ENCODE measurements around the gene CCDC3.

The CCDC3 gene

DNA sequence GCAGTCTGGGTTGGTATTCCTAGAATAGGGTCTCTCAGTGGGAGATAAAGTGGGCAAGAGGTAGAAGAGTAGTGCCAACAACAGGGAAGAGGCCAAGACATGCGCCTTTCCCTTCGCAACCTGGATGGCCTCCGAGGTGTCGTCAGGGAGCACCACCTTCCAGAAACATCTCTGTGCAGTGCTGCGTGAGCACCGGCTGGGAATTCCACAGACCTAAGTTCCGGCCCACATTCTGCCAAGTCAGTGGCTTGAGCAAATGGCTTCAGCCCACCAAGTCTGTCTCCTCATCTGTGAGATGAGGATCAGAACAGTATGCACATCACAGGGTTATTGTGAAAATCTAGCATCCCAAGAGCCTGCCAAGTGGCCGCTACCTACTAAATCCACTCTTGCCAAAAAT lies 40.6 kb downstream of the CCDC3 start:
- no peak for DNase-seq

- no peak for DNase-seq
Measured at GRCh38 chr10:12960334-12960898, 41.1 kb downstream of the CCDC3 start.

GRCh38 chr10:12958546-12959110 lies 42.9 kb downstream of the CCDC3 start:
- DNase-seq, result no peak

GRCh38 chr10:12957081-12957480 lies 44.4 kb downstream of the CCDC3 start:
- no peak for DNase-seq

- DNase-seq, result no peak
Measured at GRCh38 chr10:12954866-12955265, 46.6 kb downstream of the CCDC3 start.

- no peak for DNase-seq
Measured at GRCh38 chr10:12950583-12951128, 50.9 kb downstream of the CCDC3 start.

DNA sequence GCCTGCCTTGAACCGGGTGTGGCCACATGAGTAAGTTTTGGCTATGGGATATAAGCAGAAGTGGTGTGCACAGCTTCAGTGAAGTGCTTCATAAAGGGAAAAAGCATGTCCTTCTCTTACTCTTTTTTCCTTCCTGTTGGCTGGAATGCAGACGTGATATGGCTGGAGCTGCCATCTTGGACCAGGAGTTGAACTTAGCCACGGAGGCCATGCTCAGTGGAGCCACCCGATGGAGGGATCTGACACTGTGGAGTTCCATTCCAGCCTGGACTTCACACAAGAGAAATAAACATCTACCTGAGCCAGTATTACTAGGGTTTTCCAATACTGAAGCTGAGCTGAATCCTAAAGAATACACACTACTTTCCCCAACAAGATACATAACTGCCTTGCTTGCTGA lies 52.3 kb downstream of the CCDC3 start:
- no peak for DNase-seq

- DNase-seq, result no peak
Measured at GRCh38 chr10:12947741-12948140, 53.8 kb downstream of the CCDC3 start.

GRCh38 chr10:12946372-12946771 lies 55.1 kb downstream of the CCDC3 start:
- no peak for DNase-seq

- DNase-seq, result no peak
Measured at GRCh38 chr10:12945690-12946359, 55.7 kb downstream of the CCDC3 start.

DNA sequence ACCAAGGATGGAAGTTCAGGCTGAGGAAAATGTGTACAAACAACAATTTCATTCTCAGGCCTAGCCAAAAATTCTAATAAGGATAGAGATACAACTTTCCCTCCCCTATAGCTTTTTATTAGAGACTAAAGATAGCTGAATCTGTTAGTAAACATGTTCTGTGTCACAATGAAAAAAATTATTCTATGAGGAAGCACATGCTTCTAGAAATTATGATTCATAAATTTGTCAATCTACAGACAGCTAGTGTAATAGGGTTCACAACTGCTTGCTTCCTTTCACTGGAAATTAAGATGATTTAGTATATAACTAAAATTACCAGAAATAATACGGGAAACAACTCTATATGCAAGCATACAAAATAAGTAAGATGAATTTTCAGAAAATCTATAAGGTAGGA lies 56.6 kb downstream of the CCDC3 start:
- DNase-seq, result no peak

GRCh38 chr10:12943425-12943824 lies 58.1 kb downstream of the CCDC3 start:
- DNase-seq, result no peak

GRCh38 chr10:12941966-12942365 lies 59.5 kb downstream of the CCDC3 start:
- DNase-seq, result no peak

- no peak for DNase-seq
Measured at GRCh38 chr10:12940791-12941190, 60.7 kb downstream of the CCDC3 start.

DNA sequence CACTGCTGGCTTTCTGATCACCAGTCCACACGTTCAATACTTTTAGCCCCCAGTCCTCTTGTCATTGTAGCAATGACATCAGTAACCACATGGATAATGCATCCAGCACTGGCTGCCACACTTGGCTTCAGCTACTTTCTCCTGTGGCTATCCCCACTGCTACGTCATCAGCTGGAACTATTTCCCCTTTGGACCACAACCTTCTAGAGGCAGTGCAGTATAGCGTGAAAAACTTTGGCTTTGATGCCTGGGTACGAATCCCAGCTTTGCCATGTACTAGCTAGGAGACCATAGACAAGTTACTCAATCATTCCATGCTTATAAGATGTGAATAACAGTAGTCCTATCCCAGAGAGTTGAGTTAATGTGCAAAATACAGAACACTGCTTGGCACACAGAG lies 63.2 kb downstream of the CCDC3 start:
- no peak for DNase-seq

GRCh38 chr10:12937527-12937926 lies 64.0 kb downstream of the CCDC3 start:
- no peak for DNase-seq

DNA sequence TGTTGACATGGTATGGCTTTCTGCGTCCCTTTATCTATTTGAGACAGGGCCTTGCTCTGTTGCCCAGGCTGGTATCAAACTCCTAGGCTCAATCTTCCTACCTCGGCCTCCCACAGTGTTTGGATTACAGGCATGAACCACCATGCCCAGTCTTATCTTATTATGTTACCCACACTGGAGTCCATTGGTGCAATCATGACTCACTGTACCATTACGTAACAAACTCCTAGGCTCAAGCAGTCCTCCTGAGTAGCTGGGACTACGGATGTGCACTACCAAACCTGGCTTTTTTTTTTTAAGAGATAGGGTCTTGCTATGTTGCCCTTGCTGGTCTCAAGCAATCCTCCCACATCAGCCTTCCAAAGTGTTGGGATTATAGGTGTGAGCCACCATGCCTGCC lies 66.7 kb downstream of the CCDC3 start:
- no peak for DNase-seq

DNA sequence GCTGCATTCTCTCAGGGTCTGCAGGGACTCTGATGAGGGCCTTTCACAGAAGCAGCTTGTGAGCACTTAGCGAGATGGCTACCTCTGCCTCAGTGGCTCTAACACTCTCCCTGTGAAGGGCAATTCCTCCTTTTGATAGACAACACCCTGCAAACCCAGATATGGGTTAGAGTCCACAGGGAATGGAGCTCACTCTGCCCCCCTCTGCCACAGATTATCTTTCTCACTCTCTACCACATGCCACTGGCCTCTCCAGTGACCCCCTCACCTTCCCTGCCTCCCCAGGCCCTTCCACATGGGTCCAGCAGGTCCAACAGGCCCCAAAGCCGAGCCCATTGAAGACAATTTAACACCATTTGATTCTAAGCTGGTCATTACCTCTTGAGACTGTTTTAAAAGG lies 72.1 kb downstream of the CCDC3 start:
- DNase-seq, result no peak

GRCh38 chr10:12928571-12928970 lies 72.9 kb downstream of the CCDC3 start:
- DNase-seq, result no peak

- DNase-seq, result no peak
Measured at GRCh38 chr10:12927896-12928295, 73.6 kb downstream of the CCDC3 start.

GRCh38 chr10:12925845-12926244 lies 75.7 kb downstream of the CCDC3 start:
- no peak for DNase-seq

DNA sequence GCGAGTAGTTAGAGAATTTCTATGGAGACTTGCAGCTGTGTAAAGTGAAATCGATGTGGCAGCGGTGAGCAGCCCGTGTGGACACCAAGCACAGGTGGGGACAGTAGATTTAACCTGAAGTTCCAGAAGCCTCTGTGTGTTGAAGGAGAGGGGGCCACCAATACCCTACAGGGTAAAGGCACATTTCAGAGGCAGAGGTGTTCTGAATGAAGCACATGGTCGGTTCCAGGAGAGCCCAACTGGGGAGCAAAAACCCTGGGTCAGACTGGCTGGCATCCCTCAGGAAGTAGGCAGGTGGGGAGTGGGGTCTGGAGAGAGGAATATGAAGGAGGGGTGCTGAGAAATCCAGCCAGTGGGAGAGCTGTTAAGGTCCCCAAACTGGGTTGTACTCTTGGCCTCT lies 76.6 kb downstream of the CCDC3 start:
- DNase-seq, result no peak

DNA sequence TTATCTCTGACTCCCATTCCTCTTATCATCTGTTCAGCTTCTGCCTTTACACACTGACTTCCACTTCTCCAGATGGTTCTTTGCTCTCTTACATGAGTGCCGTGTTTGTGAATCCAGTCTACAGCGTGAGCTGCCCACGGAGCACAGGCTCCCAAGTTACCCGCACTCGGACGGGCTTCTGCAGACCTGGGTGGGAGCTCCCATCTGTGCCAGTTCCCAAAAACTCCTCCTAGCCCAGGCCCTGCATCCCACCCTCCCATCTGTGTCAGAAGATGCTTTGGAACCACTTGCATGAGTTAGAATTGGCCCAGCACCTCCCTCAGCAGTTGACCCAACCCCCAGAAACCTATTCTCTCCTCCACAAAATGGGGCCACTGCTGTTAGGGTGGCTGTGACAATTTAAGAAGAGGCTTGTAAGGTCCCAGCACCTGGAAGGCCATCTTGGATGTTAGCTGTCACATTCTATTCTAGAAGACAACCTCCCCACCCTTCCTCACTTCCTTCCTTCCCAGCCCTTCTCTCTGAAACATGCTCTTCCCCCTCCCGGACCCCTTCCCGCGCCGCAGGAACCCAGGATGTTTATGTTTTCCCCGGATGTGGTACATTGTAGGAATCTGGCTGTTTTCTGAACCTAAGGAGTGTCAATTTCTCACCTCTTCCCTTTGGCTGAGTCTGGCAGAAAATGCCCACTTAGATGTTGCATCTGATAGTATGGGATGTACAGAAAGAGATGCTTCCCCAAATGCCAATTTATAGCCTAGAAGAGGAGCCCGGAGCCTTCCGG lies 79.2 kb downstream of the CCDC3 start:
- no peak for DNase-seq

DNA sequence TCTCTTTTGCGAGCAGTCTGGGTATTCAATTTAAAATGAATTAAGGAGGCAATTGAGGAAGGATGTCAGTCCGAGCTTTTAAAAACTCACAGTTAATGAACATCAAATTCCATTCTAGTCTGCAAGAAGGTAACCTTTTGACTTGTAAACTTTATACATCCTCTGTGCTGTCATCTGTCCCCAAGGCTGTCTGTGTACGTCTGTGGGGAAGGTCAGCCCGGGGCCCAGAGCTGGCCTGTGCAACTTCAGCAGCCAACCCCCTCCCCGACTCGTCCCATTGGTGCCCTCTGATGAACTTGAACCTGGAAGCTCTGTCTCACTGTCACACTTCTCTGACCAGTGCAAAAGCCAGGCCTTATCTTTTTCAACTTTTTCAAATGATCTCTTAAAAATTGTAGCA lies 80.3 kb downstream of the CCDC3 start:
- no peak for DNase-seq
